SK-N-SH treated with all-trans-retinoic acid at 6 μM for 48 hours (cell line): ENCODE data around the gene SLCO3A1.

Experiments
- ATAC-seq: fragments of 200-7000 bp; cut with Tn5 transposase; 3 replicates; pipeline ENCODE4 v1.9.1; 2020; ENCODE audit warnings: mild to moderate bottlenecking, moderate library complexity
- ARNTL ChIP-seq: fragments of 450-650 bp; formaldehyde crosslinking; IDR thresholded peaks from 2 replicates; pipeline ENCODE4 v1.5.0; 2020; ENCODE audit warnings: low read depth, mild to moderate bottlenecking, moderate library complexity, borderline replicate concordance
- BACH2 ChIP-seq: fragments of 250-450 bp; sonication (Bioruptor Pico); IDR thresholded peaks from 2 replicates; pipeline ENCODE4 v1.9.0; 2021; ENCODE audit warnings: mild to moderate bottlenecking, borderline replicate concordance
- CREB5 ChIP-seq: fragments of 250-450 bp; sonication (Bioruptor Pico); IDR thresholded peaks from 2 replicates; pipeline ENCODE4 v1.5.1; 2020; ENCODE audit warnings: low read depth, mild to moderate bottlenecking, moderate library complexity
- CSDC2 ChIP-seq: fragments of 250-450 bp; sonication (Bioruptor Pico); IDR thresholded peaks from 2 replicates; pipeline ENCODE4 v1.5.0; 2020; ENCODE audit warnings: mild to moderate bottlenecking, moderate library complexity
- ESRRG ChIP-seq: fragments of 250-450 bp; sonication (Bioruptor Pico); IDR thresholded peaks from 2 replicates; pipeline ENCODE4 v1.6.1; 2021; ENCODE audit warnings: mild to moderate bottlenecking
- GLIS3 ChIP-seq: fragments of 250-450 bp; sonication (Bioruptor Pico); IDR thresholded peaks from 2 replicates; pipeline ENCODE4 v1.5.0; 2020; ENCODE audit warnings: mild to moderate bottlenecking, moderate library complexity
- ISL1 ChIP-seq: fragments of 250-450 bp; sonication (Bioruptor Pico); IDR thresholded peaks from 2 replicates; pipeline ENCODE4 v2.1.2; 2022; ENCODE audit warnings: mild to moderate bottlenecking, moderate library complexity
- PATZ1 ChIP-seq: fragments of 250-450 bp; sonication (Bioruptor Pico); IDR thresholded peaks from 2 replicates; pipeline ENCODE4 v1.8.0; 2020; ENCODE audit warnings: mild to moderate bottlenecking, moderate library complexity, borderline replicate concordance
- POU6F1 ChIP-seq: fragments of 250-450 bp; sonication (Bioruptor Pico); IDR thresholded peaks from 2 replicates; pipeline ENCODE4 v1.8.0; 2021; ENCODE audit warnings: low read depth, mild to moderate bottlenecking, moderate library complexity, borderline replicate concordance
- PPARA ChIP-seq: fragments of 250-450 bp; sonication (Bioruptor Pico); IDR thresholded peaks from 2 replicates; pipeline ENCODE4 v1.5.0; 2020; ENCODE audit warnings: mild to moderate bottlenecking, borderline replicate concordance
- RARB ChIP-seq: fragments of 250-450 bp; sonication (Bioruptor Pico); IDR thresholded peaks from 2 replicates; pipeline ENCODE4 v1.8.0; 2021; ENCODE audit warnings: mild to moderate bottlenecking, moderate library complexity
- TCF4 ChIP-seq: fragments of 250-450 bp; sonication (Bioruptor Pico); IDR thresholded peaks from 2 replicates; pipeline ENCODE4 v1.8.0; 2021; ENCODE audit warnings: mild to moderate bottlenecking, moderate library complexity, borderline replicate concordance
- TOX ChIP-seq: fragments of 250-450 bp; sonication (Bioruptor Pico); IDR thresholded peaks from 2 replicates; pipeline ENCODE4 v1.8.0; 2021; ENCODE audit warnings: mild to moderate bottlenecking, moderate library complexity, borderline replicate concordance
- TSHZ2 ChIP-seq: fragments of 250-450 bp; sonication (Bioruptor Pico); IDR thresholded peaks from 2 replicates; pipeline ENCODE4 v1.5.0; 2020; ENCODE audit warnings: mild to moderate bottlenecking, moderate library complexity
- ZC3H10 ChIP-seq: fragments of 250-450 bp; sonication (Bioruptor Pico); IDR thresholded peaks from 2 replicates; pipeline ENCODE4 v1.5.1; 2021; ENCODE audit warnings: mild to moderate bottlenecking, moderate library complexity
- ZFP30 ChIP-seq: fragments of 450-650 bp; formaldehyde crosslinking; IDR thresholded peaks from 2 replicates; pipeline ENCODE4 v1.5.0; 2022; ENCODE audit warnings: mild to moderate bottlenecking, moderate library complexity
- ZNF565 ChIP-seq: fragments of 450-650 bp; formaldehyde crosslinking; conservative IDR thresholded peaks from 2 replicates; pipeline ENCODE4 v1.5.0; 2020; ENCODE audit warnings: low read depth, mild to moderate bottlenecking, moderate library complexity
- ZNF70 ChIP-seq: fragments of 450-650 bp; formaldehyde crosslinking; IDR thresholded peaks from 2 replicates; pipeline ENCODE4 v1.5.0; 2020; ENCODE audit warnings: mild to moderate bottlenecking, moderate library complexity
- ZNF8 ChIP-seq: fragments of 450-650 bp; formaldehyde crosslinking; IDR thresholded peaks from 2 replicates; pipeline ENCODE4 v1.5.0; 2020; ENCODE audit warnings: mild to moderate bottlenecking, moderate library complexity

The SLCO3A1 gene

GRCh38 chr15:91895051-91895450 is 41.5 kb downstream of the SLCO3A1 start:
- ATAC-seq, result no peak
- no peak for TF ChIP-seq POU6F1 (CRISPR knock-in tag)
- no peak for TF ChIP-seq ZNF70
- TF ChIP-seq CSDC2 (CRISPR knock-in tag), result no peak
- no peak for TF ChIP-seq TSHZ2 (CRISPR knock-in tag)

GRCh38 chr15:91896341-91897055 is 43.0 kb downstream of the SLCO3A1 start:
- no peak for TF ChIP-seq ISL1 (CRISPR knock-in tag)
- TF ChIP-seq RARB (CRISPR knock-in tag), result no peak
- TF ChIP-seq ESRRG (CRISPR knock-in tag), result no peak
- ATAC-seq, result no peak

GRCh38 chr15:91897585-91898372 is 44.3 kb downstream of the SLCO3A1 start:
- ATAC-seq, result no peak

GRCh38 chr15:91898843-91899242 is 45.3 kb downstream of the SLCO3A1 start:
- ATAC-seq, result no peak
- TF ChIP-seq ZFP30 (CRISPR knock-in tag) (no peak), ARNTL (CRISPR knock-in tag) (no peak), PPARA (CRISPR knock-in tag) (no peak), ZNF565 (no peak), ISL1 (CRISPR knock-in tag) (no peak), ZNF8 (CRISPR knock-in tag) (no peak), PATZ1 (CRISPR knock-in tag) (no peak), TCF4 (CRISPR knock-in tag) (no peak), ZC3H10 (CRISPR knock-in tag) (no peak), TOX (no peak), RARB (CRISPR knock-in tag) (no peak), GLIS3 (no peak), BACH2 (CRISPR knock-in tag) (no peak), ZNF70 (no peak)

More at GRCh38 chr15:91897585-91898372, 44.3 kb downstream of the SLCO3A1 start:
- TF ChIP-seq RARB (CRISPR knock-in tag) (no peak), ZNF70 (no peak), ZNF8 (CRISPR knock-in tag) (no peak), ESRRG (CRISPR knock-in tag) (no peak), ZFP30 (CRISPR knock-in tag) (no peak), CREB5 (CRISPR knock-in tag) (no peak), TOX (no peak), PPARA (CRISPR knock-in tag) (no peak), CSDC2 (CRISPR knock-in tag) (no peak), ZNF565 (no peak), POU6F1 (CRISPR knock-in tag) (no peak)
